Stomach (tissue), 9 donors: ENCODE data around the gene TSHR. TPM values are rescaled to one million over a fixed set of nuclear protein-coding genes. Genes with fewer than 3 reads are reported as not detected.

Source experiments
- DNase-seq, 2 donors: peaks; one replicate each; pipeline versions ENCODE4 v3.0.0 to v3.0.0-alpha.2; 2013 to 2019
- H3K27ac ChIP-seq, 5 donors: fragments of 200-600 bp in 4 of 5; sonication (generic) in 4 of 5; one replicate each; pipeline ENCODE4 v1.5.1; 2013 to 2019; ENCODE audit warnings: mild to moderate bottlenecking in 1 of 5, moderate library complexity in 1 of 5
- H3K27me3 ChIP-seq, 3 donors: fragments of 200-600 bp; sonication (generic); one replicate each; pipeline ENCODE4 v1.5.1; 2017 to 2019; ENCODE audit warnings: mixed run types in 1 of 3
- H3K36me3 ChIP-seq, 4 donors: fragments of 200-600 bp; sonication (generic); 1 replicate in 3 of 4; 2 replicates in 1 of 4; pipeline ENCODE4 v1.5.1; 2016 to 2019
- H3K4me1 ChIP-seq, 4 donors: fragments of 200-600 bp; sonication (generic); one replicate each; pipeline ENCODE4 v1.5.1; 2016 to 2019
- H3K4me3 ChIP-seq, 4 donors: fragments of 200-600 bp; sonication (generic) in 3 of 4; one replicate each; pipeline ENCODE4 v1.5.1; 2016 to 2019; ENCODE audit warnings: mild to moderate bottlenecking in 1 of 4
- H3K9me3 ChIP-seq, 4 donors: fragments of 200-600 bp; sonication (generic); one replicate each; pipeline ENCODE4 v1.5.1; 2016 to 2019
- EP300 ChIP-seq: sonication (generic); formaldehyde crosslinking; IDR thresholded peaks from one replicate; pipeline ENCODE4 v1.6.1; 2017; ENCODE audit warnings: antibody characterized with exemption
- POLR2A ChIP-seq, 4 donors: fragments of 450-650 bp; IDR thresholded peaks; one replicate each; pipeline ENCODE4 v1.6.1; 2016; ENCODE audit warnings: antibody characterized with exemption in 4 of 4, control low read depth in 2 of 4, mild to moderate bottlenecking in 1 of 4, moderate library complexity in 1 of 4
- POLR2AphosphoS5 ChIP-seq, 3 donors: sonication (generic); formaldehyde crosslinking; IDR thresholded peaks; one replicate each; pipeline ENCODE4 v1.6.1; 2016; ENCODE audit warnings: antibody characterized with exemption in 3 of 3
- WGBS, 5 donors: extraction: QIAGEN DNeasy Blood & Tissue Kit in 3 of 5; methylation state at CpG; one replicate each; pipeline versions ENCODE4 v1.1.5 to v1.1.7; 2013 to 2018; 5-methylcytosine and 5-hydroxymethylcytosine counted together
- intact Hi-C: fragments of 100-400 bp; cut with DNase I; formaldehyde crosslinking; loops from one replicate; pipeline ENCODE4 v1.15.1; 2023; ENCODE audit warnings: low total_unique reads
- polyA plus RNA-seq, 3 donors: library from polyadenylated mRNA; stranded (reverse); fragments of 200-250 nt; gene quantifications; one replicate each; pipeline ENCODE4 v1.2.3, GENCODE V29; 2013
- total RNA-seq, 5 donors: library from RNA; depleted of rRNA; stranded (reverse); fragments of >200 nt; gene quantifications; one replicate each; pipeline versions ENCODE4 v1.1.0 to v1.2.3, GENCODE V29; 2014 to 2016
- TF ChIP-seq, protein P1 (sequence below), 7 experiments: fragments of 450-650 bp in 4 of 7; fragments of 200-600 bp in 3 of 7; sonication (generic) in 3 of 7; IDR thresholded peaks; one replicate each; pipeline ENCODE4 v1.5.1; 2016 to 2019; ENCODE audit warnings: antibody characterized with exemption in 7 of 7, control low read depth in 2 of 7, mild to moderate bottlenecking in 1 of 7
- donor health status: healthy with polysubstance abuse.
- donor health status: Bipolar disorder and iron deficiency.
- donor health status: healthy.

Gene TSHR
- total and polyA plus RNA-seq, 8 donors: 0.18 to 0.46 (median 0.45) TPM; not detected in 5

DNA sequence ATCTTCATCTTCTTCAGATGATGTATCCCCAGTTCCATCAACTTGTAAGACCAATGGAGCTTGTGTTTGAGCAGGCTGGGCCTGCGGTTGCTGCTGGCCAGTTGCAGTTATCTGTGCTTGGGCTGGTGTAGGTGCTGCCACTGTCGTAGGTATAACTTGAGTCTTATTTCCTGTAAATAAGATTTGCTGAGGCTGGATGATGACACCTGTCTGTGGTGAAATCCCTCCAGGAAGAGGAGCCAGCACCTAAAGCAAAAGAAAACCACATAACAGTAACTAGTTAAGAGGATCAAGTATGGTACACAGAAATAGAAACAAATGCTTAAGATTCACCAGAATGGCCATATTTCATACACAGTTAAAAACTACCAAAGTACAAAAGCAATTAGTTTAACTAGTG is 237.2 kb downstream of the TSHR start:
- Histone ChIP-seq H3K36me3 (peaks cover 21 to 94% (median 90%) of the 10 kb centered on the region in 4 donors), H3K9me3 (no peaks in the 10 kb centered on the region), H3K27me3 (no peaks in the 10 kb centered on the region), H3K4me1 (no peaks in the 10 kb centered on the region), H3K4me3 (no peak overlapping the region), H3K27ac (no peak overlapping the region)
- no peak for DNase-seq
- intact Hi-C loops: no loop called here
- TF ChIP-seq POLR2A (IDR thresholded peaks at IDR 0.05) (no peak), EP300 (no peak), POLR2AphosphoS5 (IDR thresholded peaks at IDR 0.05) (no peak)
- 83 to 92% (median 85%) methylated on average over 2 of the region's 2 CpGs for WGBS, 5 donors

DNA sequence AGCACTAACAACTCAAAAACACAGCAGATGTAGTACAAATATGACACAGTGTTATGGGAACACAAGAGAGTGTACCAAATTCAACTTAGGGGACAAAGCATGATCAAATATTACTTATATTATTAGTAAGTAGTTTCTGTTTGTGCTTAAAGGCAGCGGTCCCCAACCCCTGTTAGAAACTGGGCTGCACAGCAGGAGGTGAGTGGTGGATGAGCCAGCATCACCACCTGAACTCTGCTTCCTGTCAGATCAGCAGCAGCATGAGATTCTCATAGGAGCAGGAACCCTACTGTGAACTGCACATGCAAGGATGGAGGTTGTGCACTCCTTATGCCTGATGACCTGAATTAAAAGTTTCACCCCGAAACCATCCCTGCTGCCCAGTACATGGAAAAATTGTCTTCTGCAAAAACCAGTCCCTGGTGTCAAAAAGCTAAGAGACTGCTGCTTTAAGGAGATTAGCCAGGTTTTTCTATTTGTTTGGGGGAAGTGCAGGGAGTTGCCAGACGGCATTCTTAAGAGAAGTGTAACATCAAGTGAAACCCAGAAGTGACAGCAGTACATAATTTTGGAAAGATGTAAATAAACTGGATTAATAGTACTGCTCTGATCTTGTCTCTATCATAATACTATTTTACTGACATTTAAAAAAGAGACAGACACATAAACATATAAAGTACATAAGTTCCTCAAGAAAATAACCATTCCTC is 238.7 kb downstream of the TSHR start:
- Histone ChIP-seq H3K36me3 (peaks cover 21 to 87% (median 86%) of the 10 kb centered on the region in 4 donors), H3K27me3 (no peaks in the 10 kb centered on the region), H3K9me3 (no peaks in the 10 kb centered on the region), H3K27ac (no peak overlapping the region), H3K4me1 (peaks cover 0 to 5% (median 0%) of the 10 kb centered on the region in 4 donors), H3K4me3 (no peak overlapping the region)
- TF ChIP-seq EP300 (no peak), POLR2AphosphoS5 (IDR thresholded peaks at IDR 0.05) (no peak), POLR2A (IDR thresholded peaks at IDR 0.05) (no peak)
- TF ChIP-seq, protein P1, sequence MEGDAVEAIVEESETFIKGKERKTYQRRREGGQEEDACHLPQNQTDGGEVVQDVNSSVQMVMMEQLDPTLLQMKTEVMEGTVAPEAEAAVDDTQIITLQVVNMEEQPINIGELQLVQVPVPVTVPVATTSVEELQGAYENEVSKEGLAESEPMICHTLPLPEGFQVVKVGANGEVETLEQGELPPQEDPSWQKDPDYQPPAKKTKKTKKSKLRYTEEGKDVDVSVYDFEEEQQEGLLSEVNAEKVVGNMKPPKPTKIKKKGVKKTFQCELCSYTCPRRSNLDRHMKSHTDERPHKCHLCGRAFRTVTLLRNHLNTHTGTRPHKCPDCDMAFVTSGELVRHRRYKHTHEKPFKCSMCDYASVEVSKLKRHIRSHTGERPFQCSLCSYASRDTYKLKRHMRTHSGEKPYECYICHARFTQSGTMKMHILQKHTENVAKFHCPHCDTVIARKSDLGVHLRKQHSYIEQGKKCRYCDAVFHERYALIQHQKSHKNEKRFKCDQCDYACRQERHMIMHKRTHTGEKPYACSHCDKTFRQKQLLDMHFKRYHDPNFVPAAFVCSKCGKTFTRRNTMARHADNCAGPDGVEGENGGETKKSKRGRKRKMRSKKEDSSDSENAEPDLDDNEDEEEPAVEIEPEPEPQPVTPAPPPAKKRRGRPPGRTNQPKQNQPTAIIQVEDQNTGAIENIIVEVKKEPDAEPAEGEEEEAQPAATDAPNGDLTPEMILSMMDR (IDR thresholded peaks at IDR 0.05): no peak
- no peak for DNase-seq
- intact Hi-C loops: no loop called here
- 74 to 81% (median 80%) methylated on average over 3 of the region's 3 CpGs for WGBS, 5 donors

Other genes with a start within 250 kb of the TSHR start
- gene CEP128, start 13.9 kb upstream of the TSHR start, total RNA-seq: 100 to 1,000 TPM in 1 of 5 donors, 10 to 100 TPM in 1, 1 to 10 TPM in 3; 1.2 to 240 (median 7.7) TPM
- 1 to 10 TPM; 1.1 to 3.5 (median 1.5) TPM for gene CEP128, start 13.9 kb upstream of the TSHR start, polyA plus RNA-seq